A549 (cell line): Measurements from ENCODE around the gene RBMS3. TPM values are rescaled to one million over a fixed set of nuclear protein-coding genes. Genes with fewer than 3 reads are reported as not detected.

Experiments
- ATAC-seq, 2 experiments: fragments of 200-7000 bp in 1 of 2; fragments of >200 bp in 1 of 2; cut with Nextera tagmentation in 1 of 2; cut with Tn5 transposase in 1 of 2; 3 replicates each; pipeline versions ENCODE4 v1.8.0 to v1.9.1; 2018 to 2020; ENCODE audit warnings: mild to moderate bottlenecking in 1 of 2, moderate library complexity in 1 of 2
- CTCF ChIA-PET: fragments of 300-600 bp; sonication (Branson Sonifier 250); formaldehyde crosslinking; extraction: SDS; loops from one replicate; lab custom pipeline; 2021; ENCODE audit warnings: antibody characterized with exemption, inconsistent platforms; lab: Yijun Ruan, JAX
- POLR2A ChIA-PET: fragments of 350-600 bp; formaldehyde crosslinking; extraction: SDS; loops from one replicate; lab custom pipeline; 2021; ENCODE audit warnings: antibody characterized with exemption, inconsistent platforms; lab: Yijun Ruan, JAX
- DNase-seq, 2 experiments: peaks; one replicate each; pipeline versions ENCODE4 v3.0.0 to v3.0.0-alpha.2; 2011 to 2016; ENCODE audit warnings: low read depth in 1 of 2, low spot score in 1 of 2
- FAIRE-seq: peaks from 2 replicates; lab custom pipeline; 2011; peaks lifted over from hg19 to GRCh38; lab: Jason Lieb, UNC
- H3K27ac ChIP-seq, 2 experiments: fragments of >200 bp; sonication (Bioruptor Twin); formaldehyde crosslinking; 3 replicates each; pipeline ENCODE4 v1.5.1; 2016 to 2017
- H3K4me1 ChIP-seq: fragments of >200 bp; sonication (Bioruptor Twin); formaldehyde crosslinking; 3 replicates; pipeline ENCODE4 v1.6.1; 2016
- H3K4me2 ChIP-seq: fragments of >200 bp; sonication (Bioruptor Twin); formaldehyde crosslinking; 3 replicates; pipeline ENCODE4 v1.6.1; 2016
- H3K4me3 ChIP-seq: fragments of >200 bp; sonication (Bioruptor Twin); formaldehyde crosslinking; 3 replicates; pipeline ENCODE4 v1.5.1; 2016
- H3K9me3 ChIP-seq: fragments of >200 bp; sonication (Bioruptor Twin); formaldehyde crosslinking; 3 replicates; pipeline ENCODE4 v1.6.1; 2016
- CEBPB ChIP-seq, 2 experiments: fragments of >200 bp in 1 of 2; sonication (Bioruptor Twin) in 1 of 2; formaldehyde crosslinking in 1 of 2; IDR thresholded peaks; 2 replicates each; pipeline ENCODE4 v1.6.1; 2012 to 2016
- CHD2 ChIP-seq: fragments of 150-350 bp; IDR thresholded peaks from 2 replicates; pipeline ENCODE4 v1.6.1; 2014; ENCODE audit warnings: low read length; ENCODE audit not compliant: partially characterized antibody
- EP300 ChIP-seq, 2 experiments: fragments of >200 bp; sonication (Bioruptor Twin); formaldehyde crosslinking; IDR thresholded peaks; 2 replicates in 1 of 2; 3 replicates in 1 of 2; pipeline ENCODE4 v1.6.1; 2016 to 2017
- FOSB ChIP-seq: fragments of 250-450 bp; sonication (Bioruptor Pico); IDR thresholded peaks from 2 replicates; pipeline ENCODE4 v1.5.0; 2020; ENCODE audit warnings: mild to moderate bottlenecking, moderate library complexity
- FOXS1 ChIP-seq: fragments of 250-450 bp; sonication (Bioruptor Pico); IDR thresholded peaks from 2 replicates; pipeline ENCODE4 v1.5.0; 2020; ENCODE audit warnings: mild to moderate bottlenecking, moderate library complexity
- HDAC2 ChIP-seq: fragments of 200-600 bp; sonication (generic); IDR thresholded peaks from 2 replicates; pipeline ENCODE4 v1.6.1; 2016
- HOXB13 ChIP-seq: fragments of 250-450 bp; sonication (Bioruptor Pico); IDR thresholded peaks from 2 replicates; pipeline ENCODE4 v1.5.0; 2020; ENCODE audit warnings: low read depth, mild to moderate bottlenecking, moderate library complexity
- JUN ChIP-seq, 2 experiments: fragments of >200 bp; sonication (Bioruptor Twin); formaldehyde crosslinking; IDR thresholded peaks; 2 replicates in 1 of 2; 3 replicates in 1 of 2; pipeline ENCODE4 v1.6.1; 2016 to 2017
- KDM1A ChIP-seq: fragments of 200-600 bp; sonication (generic); IDR thresholded peaks from 2 replicates; pipeline ENCODE4 v1.6.1; 2016; ENCODE audit warnings: low read depth, mild to moderate bottlenecking
- MAFK ChIP-seq: fragments of 450-650 bp; IDR thresholded peaks from 2 replicates; pipeline ENCODE4 v1.6.1; 2014; ENCODE audit not compliant: partially characterized antibody
- NFE2L2 ChIP-seq: fragments of 150-350 bp; conservative IDR thresholded peaks from 2 replicates; pipeline ENCODE4 v1.6.1; 2014; ENCODE audit warnings: low read length
- NPAS2 ChIP-seq: fragments of 250-450 bp; sonication (Bioruptor Pico); IDR thresholded peaks from 2 replicates; pipeline ENCODE4 v1.8.0; 2022; ENCODE audit warnings: mild to moderate bottlenecking, moderate library complexity, borderline replicate concordance
- POLR2AphosphoS2 ChIP-seq: conservative IDR thresholded peaks from 2 replicates; pipeline ENCODE4 v1.6.1; 2012; ENCODE audit warnings: low read length, improper control_type of control experiment, inconsistent platforms
- RAD21 ChIP-seq, 2 experiments: fragments of >200 bp in 1 of 2; sonication (Bioruptor Twin) in 1 of 2; formaldehyde crosslinking in 1 of 2; IDR thresholded peaks in 1 of 2; conservative IDR thresholded peaks in 1 of 2; 2 replicates in 1 of 2; 3 replicates in 1 of 2; pipeline ENCODE4 v1.6.1; 2012 to 2018; ENCODE audit warnings: inconsistent platforms in 1 of 2
- RNF2 ChIP-seq: fragments of 200-600 bp; sonication (generic); IDR thresholded peaks from 2 replicates; pipeline ENCODE4 v1.6.1; 2016; ENCODE audit warnings: low read depth, mild to moderate bottlenecking, antibody characterized with exemption, moderate library complexity, borderline replicate concordance
- SREBF2 ChIP-seq: fragments of 450-650 bp; IDR thresholded peaks from 2 replicates; pipeline ENCODE4 v1.6.1; 2014; ENCODE audit warnings: mild to moderate bottlenecking, moderate library complexity
- ZFP36 ChIP-seq: fragments of 450-650 bp; IDR thresholded peaks from 2 replicates; pipeline ENCODE4 v1.6.1; 2014; ENCODE audit warnings: borderline replicate concordance; ENCODE audit not compliant: partially characterized antibody
- ZSCAN20 ChIP-seq: fragments of 250-450 bp; sonication (Bioruptor Pico); IDR thresholded peaks from 2 replicates; pipeline ENCODE4 v1.8.0; 2022; ENCODE audit warnings: mild to moderate bottlenecking, moderate library complexity
- WGBS: methylation state at CpG from one replicate; pipeline ENCODE4 v1.1.6; 2017; ENCODE audit errors: missing lambda C conversion rate; 5-methylcytosine and 5-hydroxymethylcytosine counted together
- polyA plus RNA-seq, 4 experiments: library from polyadenylated mRNA; depleted of rRNA in 3 of 4; stranded (reverse); fragments of >200 nt; fragmentation: RNase III in 1 of 4; extraction: RNeasy Plus Mini Kit Qiagen cat#74134 plus additional on column Dnase treatment in 1 of 4; gene quantifications; 2 replicates in 3 of 4; 3 replicates in 1 of 4; pipeline ENCODE4 v1.2.3, GENCODE V29; 2011 to 2017
- TF ChIP-seq, protein P1 (sequence below): fragments of >200 bp; sonication (Bioruptor Twin); formaldehyde crosslinking; IDR thresholded peaks from 3 replicates; pipeline ENCODE4 v1.6.1; 2016
- TF ChIP-seq, protein P2 (sequence below): IDR thresholded peaks from 2 replicates; pipeline ENCODE4 v1.6.1; 2012

Gene RBMS3
- polyA plus RNA-seq, 2 of the 4 experiments (the other 2 are of a cell fraction) = 0.92 to 4.1 TPM

DNA sequence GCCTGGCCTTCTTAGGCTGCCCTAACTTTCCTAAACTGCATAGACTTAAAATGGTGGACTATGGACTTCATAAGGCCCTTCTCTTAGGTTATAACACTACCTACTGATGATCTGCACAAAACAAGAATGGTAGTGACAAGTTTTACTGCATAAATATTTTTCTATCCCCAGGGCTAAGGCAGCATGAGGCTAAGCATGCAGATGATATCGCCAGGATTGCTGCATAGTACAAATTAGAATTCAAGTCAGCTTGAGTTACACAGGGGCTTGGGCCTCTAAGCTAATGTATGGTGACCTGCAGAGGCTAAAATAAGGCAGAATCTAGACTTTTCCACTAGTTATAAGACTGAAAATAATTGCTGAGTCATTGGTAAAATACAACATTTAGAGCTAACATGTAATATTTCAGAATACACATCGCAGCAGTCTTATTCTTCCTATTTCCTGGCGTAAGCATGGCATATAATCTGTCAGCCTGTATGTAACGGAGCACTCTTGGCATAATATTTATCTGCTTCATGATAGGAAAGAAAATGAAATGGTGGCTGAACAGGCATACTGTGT, 15.3 kb upstream of the RBMS3 start:
- Histone ChIP-seq H3K4me3 (no peak overlapping the region), H3K4me2 (no peak overlapping the region), H3K27ac (peak overlapping the region in 1 of 2 experiments; percentile 36; a peak in 3 of 6 replicates), H3K4me1 (no peaks in the 10 kb centered on the region), H3K9me3 (no peaks in the 10 kb centered on the region)
- no peak for DNase-seq
- TF ChIP-seq, protein P1, sequence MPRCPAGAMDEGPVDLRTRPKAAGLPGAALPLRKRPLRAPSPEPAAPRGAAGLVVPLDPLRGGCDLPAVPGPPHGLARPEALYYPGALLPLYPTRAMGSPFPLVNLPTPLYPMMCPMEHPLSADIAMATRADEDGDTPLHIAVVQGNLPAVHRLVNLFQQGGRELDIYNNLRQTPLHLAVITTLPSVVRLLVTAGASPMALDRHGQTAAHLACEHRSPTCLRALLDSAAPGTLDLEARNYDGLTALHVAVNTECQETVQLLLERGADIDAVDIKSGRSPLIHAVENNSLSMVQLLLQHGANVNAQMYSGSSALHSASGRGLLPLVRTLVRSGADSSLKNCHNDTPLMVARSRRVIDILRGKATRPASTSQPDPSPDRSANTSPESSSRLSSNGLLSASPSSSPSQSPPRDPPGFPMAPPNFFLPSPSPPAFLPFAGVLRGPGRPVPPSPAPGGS = no peak
- no peak for TF ChIP-seq POLR2AphosphoS2
- TF ChIP-seq MAFK = peak; percentile 94
- TF ChIP-seq NFE2L2 = peak; percentile 89
- no peak for TF ChIP-seq RAD21 (conservative IDR thresholded peaks at IDR 0.05 in 1 of 2, IDR thresholded peaks at IDR 0.05 in 1 of 2)
- no peak for TF ChIP-seq CHD2
- TF ChIP-seq KDM1A = no peak
- ChIA-PET CTCF (interaction anchor here (0.8 kb wide), 1 partner anchor 13 kb away, joined by 3 read pairs; no protein-coding TSS in a partner anchor), POLR2A (no interaction called here)
- no peak for FAIRE-seq
- WGBS = 84% methylated on average over 4 of the region's 4 CpGs
- ATAC-seq = no peak

DNA sequence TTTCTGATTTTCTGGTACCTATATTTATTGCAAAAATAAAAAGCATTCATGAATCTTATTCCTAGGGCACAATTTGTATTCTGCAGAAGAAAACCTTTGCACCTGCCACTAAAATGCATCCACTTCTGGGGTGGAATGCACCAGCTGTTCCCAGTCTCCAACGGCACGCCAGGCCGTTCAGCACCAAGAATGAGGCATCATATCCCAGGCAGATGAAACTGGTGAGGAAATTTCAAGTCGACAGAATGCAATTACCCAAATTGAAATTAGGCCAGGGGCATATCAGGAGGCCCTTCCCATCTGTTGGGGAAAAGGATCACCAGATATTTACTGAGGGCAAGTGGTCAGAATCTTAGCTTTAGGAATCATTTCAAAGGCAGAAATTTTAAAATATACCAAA, 13.6 kb upstream of the RBMS3 start:
- 74% methylated on average over 4 of the region's 4 CpGs for WGBS
- CTCF ChIA-PET = no interaction called here
- ATAC-seq (no peak), DNase-seq (no peak), FAIRE-seq (no peak)
- Histone ChIP-seq H3K4me2 (no peak overlapping the region), H3K4me3 (no peak overlapping the region), H3K9me3 (no peaks in the 10 kb centered on the region), H3K4me1 (no peaks in the 10 kb centered on the region), H3K27ac (no peak overlapping the region)
- TF ChIP-seq FOXS1 (no peak), CHD2 (no peak), NFE2L2 (no peak), RNF2 (no peak), HOXB13 (CRISPR knock-in tag) (no peak), ZSCAN20 (CRISPR knock-in tag) (no peak), SREBF2 (no peak), ZFP36 (no peak), JUN (IDR thresholded peaks at IDR 0.05) (no peak), EP300 (IDR thresholded peaks at IDR 0.05) (no peak), HDAC2 (no peak), FOSB (no peak)
- TF ChIP-seq, protein P2, sequence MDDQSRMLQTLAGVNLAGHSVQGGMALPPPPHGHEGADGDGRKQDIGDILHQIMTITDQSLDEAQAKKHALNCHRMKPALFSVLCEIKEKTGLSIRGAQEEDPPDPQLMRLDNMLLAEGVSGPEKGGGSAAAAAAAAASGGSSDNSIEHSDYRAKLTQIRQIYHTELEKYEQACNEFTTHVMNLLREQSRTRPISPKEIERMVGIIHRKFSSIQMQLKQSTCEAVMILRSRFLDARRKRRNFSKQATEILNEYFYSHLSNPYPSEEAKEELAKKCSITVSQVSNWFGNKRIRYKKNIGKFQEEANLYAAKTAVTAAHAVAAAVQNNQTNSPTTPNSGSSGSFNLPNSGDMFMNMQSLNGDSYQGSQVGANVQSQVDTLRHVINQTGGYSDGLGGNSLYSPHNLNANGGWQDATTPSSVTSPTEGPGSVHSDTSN = no peak
- POLR2A ChIA-PET = no interaction called here

DNA sequence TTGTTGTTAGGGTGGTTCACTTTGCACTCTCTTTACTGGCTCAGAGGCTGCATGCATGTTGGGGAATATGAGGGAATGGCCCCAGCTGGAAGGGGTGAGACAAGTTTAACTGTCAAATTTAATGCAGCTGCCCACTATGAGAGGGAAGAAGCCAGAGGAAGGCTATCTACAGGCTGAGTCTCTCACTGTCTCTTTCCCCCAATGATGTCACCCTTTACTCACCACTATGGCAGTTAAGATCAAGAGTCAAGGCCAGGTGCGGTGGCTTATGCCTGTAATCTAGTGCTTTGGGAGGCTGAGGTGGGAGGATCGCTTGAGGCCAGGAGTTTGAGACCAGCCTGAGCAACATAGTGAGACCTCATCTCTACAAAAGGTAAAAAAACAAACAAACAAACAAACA, 12.2 kb upstream of the RBMS3 start:
- no peak overlapping the region for H3K4me2 ChIP-seq
- ATAC-seq (no peak), DNase-seq (no peak)
- POLR2A ChIA-PET = no interaction called here
- no peak overlapping the region for H3K4me3 ChIP-seq
- no peaks in the 10 kb centered on the region for H3K9me3 ChIP-seq
- TF ChIP-seq CEBPB (IDR thresholded peaks at IDR 0.05) = no peak
- TF ChIP-seq NPAS2 (CRISPR knock-in tag) = no peak
- TF ChIP-seq JUN (IDR thresholded peaks at IDR 0.05) = no peak
- TF ChIP-seq, all 56 proteins: peak for 0
- Histone ChIP-seq H3K4me1 (no peaks in the 10 kb centered on the region), H3K27ac (no peak overlapping the region)
- CTCF ChIA-PET = interaction anchor here (1.0 kb wide), 1 partner anchor 11 kb away, joined by 4 read pairs; no protein-coding TSS in a partner anchor
- 82% methylated on average over 2 of the region's 2 CpGs for WGBS
- FAIRE-seq = no peak
